WTC11 (cell line): ENCODE measurements around the gene TUBB. TPM values are rescaled to one million over a fixed set of nuclear protein-coding genes. Genes with fewer than 3 reads are reported as not detected.

Source experiments
- ATAC-seq: fragments of 200-7000 bp; cut with Tn5 transposase; 2 replicates; pipeline ENCODE4 v1.10.0; 2021; ENCODE audit warnings: mild to moderate bottlenecking, moderate library complexity
- CTCF ChIA-PET: fragments of 300-600 bp; sonication (Branson Sonifier 250); formaldehyde crosslinking; loops from one replicate; lab custom pipeline; 2021; ENCODE audit warnings: antibody characterized with exemption; lab: Charles Lee
- POLR2A ChIA-PET: fragments of 350-600 bp; sonication (Branson Sonifier 250); formaldehyde crosslinking; loops from one replicate; lab custom pipeline; 2021; ENCODE audit warnings: antibody characterized with exemption; lab: Charles Lee
- DNase-seq: peaks from one replicate; pipeline ENCODE4 v3.0.0; 2021; ENCODE audit warnings: low spot score
- H3K27ac Mint-ChIP-seq: 2 replicates; pipeline ENCODE4 v1.8.0; 2021; ENCODE audit warnings: mixed read lengths
- H3K27me3 Mint-ChIP-seq: 2 replicates; pipeline ENCODE4 v1.8.0; 2021; ENCODE audit warnings: low read depth, mild to moderate bottlenecking, moderate library complexity, mixed read lengths
- H3K36me3 Mint-ChIP-seq: 2 replicates; pipeline ENCODE4 v1.8.0; 2021; ENCODE audit warnings: mixed read lengths
- H3K4me1 Mint-ChIP-seq: 2 replicates; pipeline ENCODE4 v1.8.0; 2022; ENCODE audit warnings: mixed read lengths
- H3K4me3 Mint-ChIP-seq: 2 replicates; pipeline ENCODE4 v1.8.0; 2021; ENCODE audit warnings: mild to moderate bottlenecking, moderate library complexity, mixed read lengths
- H3K9me3 Mint-ChIP-seq: 2 replicates; pipeline ENCODE4 v1.8.0; 2021; ENCODE audit warnings: mixed read lengths
- ATF6 ChIP-seq: sonication (generic); formaldehyde crosslinking; IDR thresholded peaks from 2 replicates; pipeline ENCODE4 v1.8.1; 2023; ENCODE audit warnings: mild to moderate bottlenecking, missing genetic modification reagents
- NFATC4 ChIP-seq: fragments of 250-450 bp; sonication (Bioruptor Pico); IDR thresholded peaks from 2 replicates; pipeline ENCODE4 v1.9.0; 2021; ENCODE audit warnings: mild to moderate bottlenecking
- PRDM15 ChIP-seq: sonication (generic); formaldehyde crosslinking; IDR thresholded peaks from 2 replicates; pipeline ENCODE4 v1.8.0; 2022; ENCODE audit warnings: missing genetic modification reagents
- SMAD4 ChIP-seq: sonication (generic); formaldehyde crosslinking; IDR thresholded peaks from 2 replicates; pipeline ENCODE4 v1.8.0; 2022; ENCODE audit warnings: mild to moderate bottlenecking, missing genetic modification reagents
- SOX15 ChIP-seq: fragments of 250-450 bp; sonication (Bioruptor Pico); IDR thresholded peaks from 2 replicates; pipeline ENCODE4 v1.9.0; 2021; ENCODE audit warnings: mild to moderate bottlenecking
- USF2 ChIP-seq: sonication (generic); formaldehyde crosslinking; IDR thresholded peaks from 2 replicates; pipeline ENCODE4 v1.8.1; 2023; ENCODE audit warnings: mild to moderate bottlenecking, missing genetic modification reagents, moderate library complexity
- ZNF263 ChIP-seq: sonication (generic); formaldehyde crosslinking; IDR thresholded peaks from 2 replicates; pipeline ENCODE4 v1.8.1; 2022; ENCODE audit warnings: low read depth, mild to moderate bottlenecking, moderate library complexity, missing genetic modification reagents
- ZNF671 ChIP-seq: fragments of 250-450 bp; sonication (Bioruptor Pico); IDR thresholded peaks from 2 replicates; pipeline ENCODE4 v1.8.0; 2021; ENCODE audit warnings: mild to moderate bottlenecking
- total RNA-seq: library from RNA; stranded (reverse); gene quantifications from 3 replicates; pipeline ENCODE4 v1.2.3, GENCODE V29; 2021
- TF ChIP-seq, protein P1 (sequence below): sonication (generic); formaldehyde crosslinking; IDR thresholded peaks from 2 replicates; pipeline ENCODE4 v1.8.0; 2023; ENCODE audit warnings: mild to moderate bottlenecking, missing genetic modification reagents
- TF ChIP-seq, protein P2 (sequence below): sonication (generic); formaldehyde crosslinking; IDR thresholded peaks from 2 replicates; pipeline ENCODE4 v1.8.0; 2023; ENCODE audit warnings: missing genetic modification reagents, mild to moderate bottlenecking, borderline replicate concordance
- TF ChIP-seq, protein P3 (sequence below): fragments of 250-450 bp; sonication (Bioruptor Pico); IDR thresholded peaks from 2 replicates; pipeline ENCODE4 v1.9.0; 2021; ENCODE audit warnings: mild to moderate bottlenecking
- TF ChIP-seq, protein P4 (sequence below): sonication (generic); formaldehyde crosslinking; IDR thresholded peaks from 2 replicates; pipeline ENCODE4 v1.8.1; 2022; ENCODE audit warnings: mild to moderate bottlenecking, moderate library complexity, missing genetic modification reagents

TUBB gene
- total RNA-seq, 1 experiment from 2014 or later = 1,503 TPM

DNA sequence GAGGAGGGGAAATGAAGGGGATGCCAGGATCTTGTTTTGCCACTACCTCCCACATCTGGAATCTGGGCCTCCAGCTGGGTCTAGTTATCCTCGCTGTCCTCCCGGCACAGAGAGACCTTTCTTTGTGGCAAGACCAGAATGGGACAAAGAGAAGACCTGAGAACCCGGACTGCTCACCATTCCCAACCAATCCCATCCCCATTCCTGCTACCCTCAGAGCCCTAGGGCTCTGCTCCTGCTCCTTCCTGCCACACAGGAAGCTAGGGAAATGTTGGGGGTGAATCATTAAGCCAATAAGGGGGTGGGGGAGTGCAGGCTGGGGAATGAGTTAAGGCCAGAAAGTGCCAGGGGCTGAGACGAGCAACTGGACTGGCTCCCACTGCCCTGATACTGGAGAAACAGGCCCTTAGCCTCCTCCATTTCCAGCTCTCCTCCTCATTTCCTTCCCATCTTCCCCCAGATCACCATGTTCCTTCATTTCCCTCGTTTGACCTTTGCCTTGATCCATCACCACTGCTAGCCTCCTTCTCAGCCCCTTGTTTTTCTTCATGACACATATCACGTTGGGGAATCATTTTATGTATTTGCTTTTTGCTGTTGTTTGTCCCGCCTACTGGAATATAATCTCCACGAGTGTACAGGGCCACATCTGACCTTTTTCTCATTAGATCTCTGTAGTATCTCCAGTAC, 28.8 kb downstream of the TUBB start (continued):
- TF ChIP-seq, protein P1, sequence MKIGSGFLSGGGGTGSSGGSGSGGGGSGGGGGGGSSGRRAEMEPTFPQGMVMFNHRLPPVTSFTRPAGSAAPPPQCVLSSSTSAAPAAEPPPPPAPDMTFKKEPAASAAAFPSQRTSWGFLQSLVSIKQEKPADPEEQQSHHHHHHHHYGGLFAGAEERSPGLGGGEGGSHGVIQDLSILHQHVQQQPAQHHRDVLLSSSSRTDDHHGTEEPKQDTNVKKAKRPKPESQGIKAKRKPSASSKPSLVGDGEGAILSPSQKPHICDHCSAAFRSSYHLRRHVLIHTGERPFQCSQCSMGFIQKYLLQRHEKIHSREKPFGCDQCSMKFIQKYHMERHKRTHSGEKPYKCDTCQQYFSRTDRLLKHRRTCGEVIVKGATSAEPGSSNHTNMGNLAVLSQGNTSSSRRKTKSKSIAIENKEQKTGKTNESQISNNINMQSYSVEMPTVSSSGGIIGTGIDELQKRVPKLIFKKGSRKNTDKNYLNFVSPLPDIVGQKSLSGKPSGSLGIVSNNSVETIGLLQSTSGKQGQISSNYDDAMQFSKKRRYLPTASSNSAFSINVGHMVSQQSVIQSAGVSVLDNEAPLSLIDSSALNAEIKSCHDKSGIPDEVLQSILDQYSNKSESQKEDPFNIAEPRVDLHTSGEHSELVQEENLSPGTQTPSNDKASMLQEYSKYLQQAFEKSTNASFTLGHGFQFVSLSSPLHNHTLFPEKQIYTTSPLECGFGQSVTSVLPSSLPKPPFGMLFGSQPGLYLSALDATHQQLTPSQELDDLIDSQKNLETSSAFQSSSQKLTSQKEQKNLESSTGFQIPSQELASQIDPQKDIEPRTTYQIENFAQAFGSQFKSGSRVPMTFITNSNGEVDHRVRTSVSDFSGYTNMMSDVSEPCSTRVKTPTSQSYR (CRISPR knock-in tag) = no peak
- TF ChIP-seq ZNF671 (no peak), ZNF263 (no peak), NFATC4 (CRISPR knock-in tag) (no peak), SOX15 (CRISPR knock-in tag) (no peak), SMAD4 (no peak), ATF6 (CRISPR knock-in tag) (no peak), USF2 (CRISPR knock-in tag) (no peak)
- TF ChIP-seq, protein P2, sequence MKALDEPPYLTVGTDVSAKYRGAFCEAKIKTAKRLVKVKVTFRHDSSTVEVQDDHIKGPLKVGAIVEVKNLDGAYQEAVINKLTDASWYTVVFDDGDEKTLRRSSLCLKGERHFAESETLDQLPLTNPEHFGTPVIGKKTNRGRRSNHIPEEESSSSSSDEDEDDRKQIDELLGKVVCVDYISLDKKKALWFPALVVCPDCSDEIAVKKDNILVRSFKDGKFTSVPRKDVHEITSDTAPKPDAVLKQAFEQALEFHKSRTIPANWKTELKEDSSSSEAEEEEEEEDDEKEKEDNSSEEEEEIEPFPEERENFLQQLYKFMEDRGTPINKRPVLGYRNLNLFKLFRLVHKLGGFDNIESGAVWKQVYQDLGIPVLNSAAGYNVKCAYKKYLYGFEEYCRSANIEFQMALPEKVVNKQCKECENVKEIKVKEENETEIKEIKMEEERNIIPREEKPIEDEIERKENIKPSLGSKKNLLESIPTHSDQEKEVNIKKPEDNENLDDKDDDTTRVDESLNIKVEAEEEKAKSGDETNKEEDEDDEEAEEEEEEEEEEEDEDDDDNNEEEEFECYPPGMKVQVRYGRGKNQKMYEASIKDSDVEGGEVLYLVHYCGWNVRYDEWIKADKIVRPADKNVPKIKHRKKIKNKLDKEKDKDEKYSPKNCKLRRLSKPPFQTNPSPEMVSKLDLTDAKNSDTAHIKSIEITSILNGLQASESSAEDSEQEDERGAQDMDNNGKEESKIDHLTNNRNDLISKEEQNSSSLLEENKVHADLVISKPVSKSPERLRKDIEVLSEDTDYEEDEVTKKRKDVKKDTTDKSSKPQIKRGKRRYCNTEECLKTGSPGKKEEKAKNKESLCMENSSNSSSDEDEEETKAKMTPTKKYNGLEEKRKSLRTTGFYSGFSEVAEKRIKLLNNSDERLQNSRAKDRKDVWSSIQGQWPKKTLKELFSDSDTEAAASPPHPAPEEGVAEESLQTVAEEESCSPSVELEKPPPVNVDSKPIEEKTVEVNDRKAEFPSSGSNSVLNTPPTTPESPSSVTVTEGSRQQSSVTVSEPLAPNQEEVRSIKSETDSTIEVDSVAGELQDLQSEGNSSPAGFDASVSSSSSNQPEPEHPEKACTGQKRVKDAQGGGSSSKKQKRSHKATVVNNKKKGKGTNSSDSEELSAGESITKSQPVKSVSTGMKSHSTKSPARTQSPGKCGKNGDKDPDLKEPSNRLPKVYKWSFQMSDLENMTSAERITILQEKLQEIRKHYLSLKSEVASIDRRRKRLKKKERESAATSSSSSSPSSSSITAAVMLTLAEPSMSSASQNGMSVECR (CRISPR knock-in tag) = no peak
- TF ChIP-seq, protein P3, sequence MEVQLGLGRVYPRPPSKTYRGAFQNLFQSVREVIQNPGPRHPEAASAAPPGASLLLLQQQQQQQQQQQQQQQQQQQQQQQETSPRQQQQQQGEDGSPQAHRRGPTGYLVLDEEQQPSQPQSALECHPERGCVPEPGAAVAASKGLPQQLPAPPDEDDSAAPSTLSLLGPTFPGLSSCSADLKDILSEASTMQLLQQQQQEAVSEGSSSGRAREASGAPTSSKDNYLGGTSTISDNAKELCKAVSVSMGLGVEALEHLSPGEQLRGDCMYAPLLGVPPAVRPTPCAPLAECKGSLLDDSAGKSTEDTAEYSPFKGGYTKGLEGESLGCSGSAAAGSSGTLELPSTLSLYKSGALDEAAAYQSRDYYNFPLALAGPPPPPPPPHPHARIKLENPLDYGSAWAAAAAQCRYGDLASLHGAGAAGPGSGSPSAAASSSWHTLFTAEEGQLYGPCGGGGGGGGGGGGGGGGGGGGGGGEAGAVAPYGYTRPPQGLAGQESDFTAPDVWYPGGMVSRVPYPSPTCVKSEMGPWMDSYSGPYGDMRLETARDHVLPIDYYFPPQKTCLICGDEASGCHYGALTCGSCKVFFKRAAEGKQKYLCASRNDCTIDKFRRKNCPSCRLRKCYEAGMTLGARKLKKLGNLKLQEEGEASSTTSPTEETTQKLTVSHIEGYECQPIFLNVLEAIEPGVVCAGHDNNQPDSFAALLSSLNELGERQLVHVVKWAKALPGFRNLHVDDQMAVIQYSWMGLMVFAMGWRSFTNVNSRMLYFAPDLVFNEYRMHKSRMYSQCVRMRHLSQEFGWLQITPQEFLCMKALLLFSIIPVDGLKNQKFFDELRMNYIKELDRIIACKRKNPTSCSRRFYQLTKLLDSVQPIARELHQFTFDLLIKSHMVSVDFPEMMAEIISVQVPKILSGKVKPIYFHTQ (CRISPR knock-in tag) = no peak
- TF ChIP-seq, all 79 proteins: peak for 0

- ChIA-PET CTCF (interaction anchor here (0.7 to 1.5 kb wide), 4 partner anchors 14 to 337 kb away, joined by 3 to 4 read pairs (median 3); no protein-coding TSS in a partner anchor), POLR2A (no interaction called here)
- ATAC-seq = no peak
- no peak overlapping the region for H3K27ac Mint-ChIP-seq
- H3K36me3 Mint-ChIP-seq = no peaks in the 10 kb centered on the region
- DNase-seq = no peak
- no peaks in the 10 kb centered on the region for H3K9me3 Mint-ChIP-seq
- H3K4me3 Mint-ChIP-seq = no peak overlapping the region
- peaks cover 21% of the 10 kb centered on the region for H3K4me1 Mint-ChIP-seq
- peaks cover 2% of the 10 kb centered on the region; the same call in 1 of the 2 replicates for H3K27me3 Mint-ChIP-seq
- TF ChIP-seq, protein P4, sequence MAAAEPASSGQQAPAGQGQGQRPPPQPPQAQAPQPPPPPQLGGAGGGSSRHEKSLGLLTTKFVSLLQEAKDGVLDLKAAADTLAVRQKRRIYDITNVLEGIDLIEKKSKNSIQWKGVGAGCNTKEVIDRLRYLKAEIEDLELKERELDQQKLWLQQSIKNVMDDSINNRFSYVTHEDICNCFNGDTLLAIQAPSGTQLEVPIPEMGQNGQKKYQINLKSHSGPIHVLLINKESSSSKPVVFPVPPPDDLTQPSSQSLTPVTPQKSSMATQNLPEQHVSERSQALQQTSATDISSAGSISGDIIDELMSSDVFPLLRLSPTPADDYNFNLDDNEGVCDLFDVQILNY (CRISPR knock-in tag) = no peak
- TF ChIP-seq PRDM15 (no peak), SOX15 (CRISPR knock-in tag) (no peak), SMAD4 (no peak)
Measured at GRCh38 chr6:30749554-30750378, 29.6 kb downstream of the TUBB start.
